ENCODE results near the gene CWC25. TPM values are rescaled to one million over a fixed set of nuclear protein-coding genes. Genes with fewer than 3 reads are reported as not detected.

The CWC25 gene
- total and polyA plus RNA-seq, 2 of the 13 experiments (the other 11 are each of a cell fraction or from before 2014, with no cell fraction given) = 15.6 to 22.7 TPM

GRCh38 chr17:38867179-38867967, 42.3 kb upstream of the CWC25 start (continued):
- no peak for TF ChIP-seq ELK4 (CRISPR knock-in tag; IDR thresholded peaks at IDR 0.05; ENCODE audit: borderline replicate concordance)
- no peak for TF ChIP-seq ZMAT5 (CRISPR knock-in tag; IDR thresholded peaks at IDR 0.05; ENCODE audit: borderline replicate concordance, low read depth)
- peak; percentile 88 to 98 for TF ChIP-seq HMGXB4 (CRISPR knock-in tag; IDR thresholded peaks at IDR 0.05; ENCODE audit: borderline replicate concordance in 1 of 2, low read depth in 1 of 2)
- no peak for TF ChIP-seq TCF12 (IDR thresholded peaks at IDR 0.05)
- TF ChIP-seq TCF12 (CRISPR knock-in tag; IDR thresholded peaks at IDR 0.05) = no peak
- no peak for TF ChIP-seq RORA (CRISPR knock-in tag; IDR thresholded peaks at IDR 0.05)
- no peak; a peak in 1 of 4 replicates for TF ChIP-seq REST (IDR thresholded peaks at IDR 0.05; ENCODE audit: borderline replicate concordance in 1 of 2, low read depth in 1 of 2, low read length in 2 of 2)
- no peak for TF ChIP-seq HMGXB3 (CRISPR knock-in tag; IDR thresholded peaks at IDR 0.05; ENCODE audit: borderline replicate concordance)
- TF ChIP-seq ZNF672 (CRISPR knock-in tag; IDR thresholded peaks at IDR 0.05) = no peak
- TF ChIP-seq CENPT (CRISPR knock-in tag; IDR thresholded peaks at IDR 0.05; ENCODE audit: low read depth) = no peak
- TF ChIP-seq ZNF75D (CRISPR knock-in tag; IDR thresholded peaks at IDR 0.05; ENCODE audit: borderline replicate concordance) = no peak
- peak; percentile 77 for TF ChIP-seq TBL1XR1 (IDR thresholded peaks at IDR 0.05; ENCODE audit: borderline replicate concordance, low read length, partially characterized antibody)

Data from HepG2 (cell line).